GM20431 (cell line): Measurements from ENCODE around the gene SLC8A1.

Experiments used
- in situ Hi-C: fragments of 300-500 bp; cut with MseI, MboI; formaldehyde crosslinking; loops from one replicate; pipeline ENCODE4 v1.15.0; 2020; ENCODE audit warnings: low sequenced_read_pairs; ENCODE audit not compliant: unreplicated experiment

The SLC8A1 gene

GRCh38 chr2:40256008-40256407, 195.9 kb downstream of the SLC8A1 start:
- in situ Hi-C loops: no loop called here

GRCh38 chr2:40255103-40255502, 196.8 kb downstream of the SLC8A1 start:
- in situ Hi-C loops: no loop called here

- in situ Hi-C loops: no loop called here
These were observed 197.3 kb downstream of the SLC8A1 start for GRCh38 chr2:40254611-40255010.

- in situ Hi-C loops: no loop called here
These were observed 200.8 kb downstream of the SLC8A1 start for GRCh38 chr2:40251137-40251536.

GRCh38 chr2:40249577-40249976, 202.3 kb downstream of the SLC8A1 start:
- in situ Hi-C loops: no loop called here

GRCh38 chr2:40248294-40248693, 203.6 kb downstream of the SLC8A1 start:
- in situ Hi-C loops: no loop called here

- in situ Hi-C loops: no loop called here
These were observed 207.2 kb downstream of the SLC8A1 start for GRCh38 chr2:40244675-40245074.

GRCh38 chr2:40244251-40244650, 207.6 kb downstream of the SLC8A1 start:
- in situ Hi-C loops: no loop called here

- in situ Hi-C loops: no loop called here
These were observed 208.2 kb downstream of the SLC8A1 start for GRCh38 chr2:40243581-40244187.

- in situ Hi-C loops: no loop called here
These were observed 209.6 kb downstream of the SLC8A1 start for GRCh38 chr2:40242315-40242714.

GRCh38 chr2:40240070-40240469, 211.8 kb downstream of the SLC8A1 start:
- in situ Hi-C loops: no loop called here

- in situ Hi-C loops: no loop called here
These were observed 221.0 kb downstream of the SLC8A1 start for GRCh38 chr2:40230707-40231432.

- in situ Hi-C loops: no loop called here
These were observed 221.7 kb downstream of the SLC8A1 start for GRCh38 chr2:40230186-40230585.

- in situ Hi-C loops: no loop called here
These were observed 223.6 kb downstream of the SLC8A1 start for GRCh38 chr2:40228310-40228709.

GRCh38 chr2:40227210-40227609, 224.7 kb downstream of the SLC8A1 start:
- in situ Hi-C loops: no loop called here

- in situ Hi-C loops: no loop called here
These were observed 225.3 kb downstream of the SLC8A1 start for GRCh38 chr2:40226637-40227036.

GRCh38 chr2:40225670-40226210, 226.2 kb downstream of the SLC8A1 start:
- in situ Hi-C loops: no loop called here

GRCh38 chr2:40224318-40224717, 227.6 kb downstream of the SLC8A1 start:
- in situ Hi-C loops: no loop called here

- in situ Hi-C loops: no loop called here
These were observed 231.5 kb downstream of the SLC8A1 start for GRCh38 chr2:40220177-40220925.

GRCh38 chr2:40219141-40219540, 232.7 kb downstream of the SLC8A1 start:
- in situ Hi-C loops: no loop called here

GRCh38 chr2:40218679-40219078, 233.2 kb downstream of the SLC8A1 start:
- in situ Hi-C loops: no loop called here
